Endothelial cell of umbilical vein (primary cell): Measurements from ENCODE around the gene MVB12B. TPM values are rescaled to one million over a fixed set of nuclear protein-coding genes. Genes with fewer than 3 reads are reported as not detected.

Experiments
- BruUV-seq: library from RNA; stranded (reverse); fragments of 400-500 nt; replicated peaks from 2 replicates; lab custom pipeline; 2021; lab: Mats Ljungman, UMichigan
- CTCF ChIA-PET: fragments of 300-600, 350-600 bp; sonication (Branson Sonifier 250); formaldehyde crosslinking; loops from one replicate; lab custom pipeline; 2021; ENCODE audit warnings: antibody characterized with exemption, inconsistent platforms; lab: Charles Lee
- POLR2A ChIA-PET: fragments of 300-600, 350-600 bp; sonication (Branson Sonifier 250); formaldehyde crosslinking; loops from one replicate; lab custom pipeline; 2021; ENCODE audit warnings: antibody characterized with exemption, inconsistent platforms; lab: Charles Lee
- DNase-seq: peaks from one replicate; pipeline ENCODE4 v3.0.0-alpha.2; 2011; ENCODE audit warnings: low read depth, low spot score
- FAIRE-seq: peaks from 2 replicates; lab custom pipeline; 2011; peaks lifted over from hg19 to GRCh38; lab: Jason Lieb, UNC
- H2AFZ ChIP-seq: 2 replicates; pipeline ENCODE4 v1.6.0; 2012; ENCODE audit warnings: low read depth, low read length, control low read depth, inconsistent platforms
- H3K27ac ChIP-seq: 2 replicates; pipeline ENCODE4 v1.5.1; 2011; ENCODE audit warnings: low read depth, mild to moderate bottlenecking, control low read depth, low read length, moderate library complexity; ENCODE audit not compliant: insufficient read depth
- H3K27me3 ChIP-seq, 2 experiments: 2 replicates each; pipeline versions ENCODE4 v1.6.0 to v1.6.1; 2011; ENCODE audit warnings: low read length in 2 of 2, mixed read lengths in 1 of 2; ENCODE audit not compliant: control insufficient read depth in 2 of 2, insufficient read depth in 2 of 2
- H3K36me3 ChIP-seq, 2 experiments: 2 replicates in 1 of 2; 3 replicates in 1 of 2; pipeline ENCODE4 v1.5.1; 2011; ENCODE audit warnings: low read length in 2 of 2, mild to moderate bottlenecking in 1 of 2, moderate library complexity in 1 of 2; ENCODE audit not compliant: control insufficient read depth in 2 of 2, insufficient read depth in 2 of 2; ENCODE audit errors: extremely low read depth in 1 of 2
- H3K4me1 ChIP-seq: 3 replicates; pipeline ENCODE4 v1.5.1; 2011; ENCODE audit warnings: mild to moderate bottlenecking, low read length; ENCODE audit not compliant: control insufficient read depth, insufficient read depth; ENCODE audit errors: extremely low read depth
- H3K4me2 ChIP-seq: 2 replicates; pipeline ENCODE4 v1.6.1; 2011; ENCODE audit warnings: low read length, control low read depth, mixed read lengths; ENCODE audit not compliant: insufficient read depth
- H3K4me3 ChIP-seq, 3 experiments: fragments of 200-600 bp in 1 of 3; sonication (generic), shearing (Covaris generic) in 1 of 3; replicated peaks in 1 of 3; 2 replicates each; pipeline ENCODE4 v1.5.1; 2011 to 2016; ENCODE audit warnings: control low read depth in 3 of 3, low read length in 3 of 3, mild to moderate bottlenecking in 2 of 3, inconsistent platforms in 1 of 3, low read depth in 1 of 3, moderate library complexity in 1 of 3; ENCODE audit not compliant: insufficient read depth in 1 of 3
- H3K79me2 ChIP-seq: 2 replicates; pipeline ENCODE4 v1.6.0; 2012; ENCODE audit warnings: low read length, inconsistent platforms; ENCODE audit not compliant: control insufficient read depth, insufficient read depth
- H3K9ac ChIP-seq: replicated peaks from 2 replicates; pipeline ENCODE3; 2011; ENCODE audit warnings: low read length, control low read depth; ENCODE audit not compliant: insufficient read depth; ENCODE audit errors: extremely low read depth
- H3K9me1 ChIP-seq: replicated peaks from 3 replicates; pipeline ENCODE4 v1.6.0; 2011; ENCODE audit warnings: mild to moderate bottlenecking, low read length; ENCODE audit not compliant: control insufficient read depth, insufficient read depth; ENCODE audit errors: extremely low read depth
- H3K9me3 ChIP-seq: replicated peaks from 2 replicates; pipeline ENCODE4 v1.5.1; 2012; ENCODE audit warnings: low read length, inconsistent platforms; ENCODE audit not compliant: control insufficient read depth, insufficient read depth
- H4K20me1 ChIP-seq: replicated peaks from 2 replicates; pipeline ENCODE3; 2011; ENCODE audit warnings: mild to moderate bottlenecking, low read length; ENCODE audit not compliant: control insufficient read depth, insufficient read depth; ENCODE audit errors: extremely low read depth
- CTCF ChIP-seq, 2 donors: IDR thresholded peaks; 1 replicate in 1 of 2; 2 replicates in 1 of 2; pipeline ENCODE4 v1.5.1; 2011; ENCODE audit warnings: low read length in 2 of 2, mild to moderate bottlenecking in 2 of 2, moderate library complexity in 2 of 2, control low read depth in 1 of 2, inconsistent platforms in 1 of 2, low read depth in 1 of 2; ENCODE audit not compliant: insufficient read depth in 1 of 2; ENCODE audit errors: extremely low read depth in 1 of 2
- EZH2 ChIP-seq: IDR thresholded peaks from 2 replicates; pipeline ENCODE4 v1.6.1; 2012; ENCODE audit warnings: borderline replicate concordance, low read depth, mild to moderate bottlenecking, moderate library complexity, low read length, inconsistent platforms; ENCODE audit not compliant: severe bottlenecking
- FOS ChIP-seq: IDR thresholded peaks from 2 replicates; pipeline ENCODE4 v1.6.1; 2011; ENCODE audit warnings: mild to moderate bottlenecking, low read length, moderate library complexity, borderline replicate concordance; ENCODE audit not compliant: insufficient read depth
- GATA2 ChIP-seq: IDR thresholded peaks from 2 replicates; pipeline ENCODE4 v1.7.0; 2011; ENCODE audit warnings: low read depth, mild to moderate bottlenecking, moderate library complexity, mixed read lengths, low read length; ENCODE audit not compliant: insufficient read length, insufficient read depth
- JUN ChIP-seq: IDR thresholded peaks from 2 replicates; pipeline ENCODE4 v1.6.1; 2011; ENCODE audit warnings: borderline replicate concordance, low read depth; ENCODE audit not compliant: insufficient read length, insufficient read depth
- MYC ChIP-seq: IDR thresholded peaks from one replicate; pipeline ENCODE4 v1.6.1; 2011; ENCODE audit warnings: mild to moderate bottlenecking, low read depth, low read length
- POLR2A ChIP-seq: IDR thresholded peaks from 2 replicates; pipeline ENCODE4 v1.6.1; 2012; ENCODE audit warnings: low read depth, mild to moderate bottlenecking, control low read depth, low read length
- POLR2AphosphoS5 ChIP-seq: IDR thresholded peaks from 2 replicates; pipeline ENCODE4 v1.6.1; 2012; ENCODE audit warnings: low read depth, mild to moderate bottlenecking, control low read depth, low read length, moderate library complexity; ENCODE audit not compliant: insufficient read depth
- dilution Hi-C: fragments of 300-500 bp; cut with MboI; formaldehyde crosslinking; loops from one replicate; pipeline ENCODE4 v1.15.0; 2019; ENCODE audit warnings: low sequenced_read_pairs; ENCODE audit not compliant: extremely low pct_ligation_motif_present
- intact Hi-C: fragments of 100-400 bp; cut with micrococcal nuclease; formaldehyde crosslinking; loops from one replicate; pipeline ENCODE4 v1.10.0; 2022
- polyA plus RNA-seq, 4 experiments: library from polyadenylated mRNA; depleted of rRNA in 3 of 4; stranded (reverse) in 3 of 4; unstranded in 1 of 4; fragments of >200 nt; gene quantifications; 2 replicates each; pipeline versions ENCODE4 v1.2.1 to v1.2.3, GENCODE V29; 2011 to 2012; ENCODE audit warnings: missing spikeins in 1 of 4
- total RNA-seq: library from RNA; stranded (reverse); gene quantifications from 2 replicates; pipeline ENCODE4 v1.2.3, GENCODE V29; 2021
- TF ChIP-seq, protein P1 (sequence below): IDR thresholded peaks from 2 replicates; pipeline ENCODE4 v1.6.1; 2011; ENCODE audit not compliant: insufficient read depth, insufficient read length

MVB12B gene
- total and polyA plus RNA-seq, 2 donors (not counting 3 experiments of a cell fraction or from before 2014, with no cell fraction given), result 6.6 to 17.3 TPM

DNA sequence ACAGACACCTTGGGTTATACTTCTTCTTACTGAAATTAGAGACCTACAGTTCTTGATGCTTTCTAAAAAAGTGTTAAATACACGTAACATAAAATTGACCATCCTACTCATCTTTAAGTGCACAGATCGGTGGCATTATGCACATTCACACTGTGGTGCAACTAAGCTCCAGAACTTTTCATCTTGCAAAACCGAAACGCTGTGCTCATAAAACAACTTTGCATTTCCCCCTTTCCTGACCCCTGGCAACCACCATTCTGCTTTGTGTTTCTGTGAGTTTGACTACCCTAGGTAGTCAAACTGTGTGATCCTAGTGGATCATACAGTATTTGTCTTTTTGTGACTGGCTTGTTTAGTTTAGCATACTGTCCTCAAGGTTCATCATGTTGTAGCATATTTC, 3.9 kb downstream of the MVB12B start:
- DNase-seq (no peak), FAIRE-seq (no peak)
- intact Hi-C loops (no loop called here), dilution Hi-C loops (no loop called here)
- no peak overlapping the region for H3K4me3 ChIP-seq
- no peaks in the 10 kb centered on the region for H3K27me3 ChIP-seq
- H3K4me1 ChIP-seq, result peaks cover 17% of the 10 kb centered on the region
- no peaks in the 10 kb centered on the region for H4K20me1 ChIP-seq
- BruUV-seq, result no TSS peak
- H3K36me3 ChIP-seq, result no peaks in the 10 kb centered on the region
- H2AFZ ChIP-seq, result no peak overlapping the region
- ChIA-PET POLR2A (no interaction called here), CTCF (no interaction called here)
- no peak overlapping the region for H3K9ac ChIP-seq
- no peaks in the 10 kb centered on the region for H3K9me3 ChIP-seq
- no peak overlapping the region for H3K27ac ChIP-seq
- no peak overlapping the region for H3K4me2 ChIP-seq
- no peak for TF ChIP-seq FOS
- no peak for TF ChIP-seq GATA2
- TF ChIP-seq POLR2AphosphoS5, result no peak
- no peak for TF ChIP-seq JUN
- TF ChIP-seq CTCF (IDR thresholded peaks at IDR 0.05; ENCODE audit: extremely low read depth in 1 of 2, insufficient read depth in 1 of 2, low read depth in 1 of 2, low read length in 2 of 2), result no peak
- TF ChIP-seq MYC, result no peak
- TF ChIP-seq POLR2A, result no peak
- TF ChIP-seq EZH2, result no peak
- TF ChIP-seq, protein P1, sequence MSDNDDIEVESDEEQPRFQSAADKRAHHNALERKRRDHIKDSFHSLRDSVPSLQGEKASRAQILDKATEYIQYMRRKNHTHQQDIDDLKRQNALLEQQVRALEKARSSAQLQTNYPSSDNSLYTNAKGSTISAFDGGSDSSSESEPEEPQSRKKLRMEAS, result no peak
- peaks cover 2% of the 10 kb centered on the region for H3K79me2 ChIP-seq
- no peaks in the 10 kb centered on the region for H3K9me1 ChIP-seq
